HL-60 (cell line): ENCODE results near the gene TICAM2.

Experiments used
- REST ChIP-seq: IDR thresholded peaks from 2 replicates; pipeline ENCODE4 v1.6.1; 2012; ENCODE audit warnings: low read depth; ENCODE audit not compliant: insufficient replicate concordance
- TF ChIP-seq, protein P1 (sequence below): IDR thresholded peaks from one replicate; pipeline ENCODE4 v1.5.1; 2011; ENCODE audit warnings: low read length, control low read depth, inconsistent platforms; ENCODE audit not compliant: insufficient read depth

DNA sequence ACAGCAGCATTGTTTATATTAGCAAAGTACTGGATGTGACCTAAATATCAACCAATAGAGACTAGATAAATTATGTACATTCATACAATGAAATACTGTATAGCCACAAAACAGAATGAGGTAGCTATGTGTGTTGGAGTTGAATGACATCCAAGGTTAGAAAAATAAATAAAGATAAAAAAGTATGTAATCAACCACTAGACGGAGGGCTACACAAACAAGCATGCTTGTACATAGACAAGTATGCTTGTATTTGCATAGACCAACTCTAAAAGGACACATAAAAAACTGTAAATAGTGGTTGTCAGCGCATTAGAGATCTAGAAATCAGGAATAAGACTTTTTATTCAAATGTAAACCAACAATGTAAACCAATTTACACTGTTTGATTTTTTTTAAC, 60.7 kb downstream of the TICAM2 start:
- TF ChIP-seq, protein P1, sequence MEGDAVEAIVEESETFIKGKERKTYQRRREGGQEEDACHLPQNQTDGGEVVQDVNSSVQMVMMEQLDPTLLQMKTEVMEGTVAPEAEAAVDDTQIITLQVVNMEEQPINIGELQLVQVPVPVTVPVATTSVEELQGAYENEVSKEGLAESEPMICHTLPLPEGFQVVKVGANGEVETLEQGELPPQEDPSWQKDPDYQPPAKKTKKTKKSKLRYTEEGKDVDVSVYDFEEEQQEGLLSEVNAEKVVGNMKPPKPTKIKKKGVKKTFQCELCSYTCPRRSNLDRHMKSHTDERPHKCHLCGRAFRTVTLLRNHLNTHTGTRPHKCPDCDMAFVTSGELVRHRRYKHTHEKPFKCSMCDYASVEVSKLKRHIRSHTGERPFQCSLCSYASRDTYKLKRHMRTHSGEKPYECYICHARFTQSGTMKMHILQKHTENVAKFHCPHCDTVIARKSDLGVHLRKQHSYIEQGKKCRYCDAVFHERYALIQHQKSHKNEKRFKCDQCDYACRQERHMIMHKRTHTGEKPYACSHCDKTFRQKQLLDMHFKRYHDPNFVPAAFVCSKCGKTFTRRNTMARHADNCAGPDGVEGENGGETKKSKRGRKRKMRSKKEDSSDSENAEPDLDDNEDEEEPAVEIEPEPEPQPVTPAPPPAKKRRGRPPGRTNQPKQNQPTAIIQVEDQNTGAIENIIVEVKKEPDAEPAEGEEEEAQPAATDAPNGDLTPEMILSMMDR = no peak
- TF ChIP-seq REST = no peak
